HEK293T (cell line): ENCODE measurements around the gene TOMM22.

Experiments
- CTCF ChIA-PET: fragments of 350-600 bp; formaldehyde crosslinking; extraction: SDS; loops from one replicate; lab custom pipeline; 2021; ENCODE audit warnings: antibody characterized with exemption, inconsistent platforms; lab: Yijun Ruan, JAX
- POLR2A ChIA-PET: fragments of 350-600 bp; formaldehyde crosslinking; extraction: SDS; loops from one replicate; lab custom pipeline; 2020; ENCODE audit warnings: antibody characterized with exemption, inconsistent platforms; lab: Yijun Ruan, JAX
- DNase-seq: peaks from one replicate; pipeline ENCODE4 v3.0.0; 2012; ENCODE audit warnings: mixed read lengths; ENCODE audit errors: extremely low spot score
- ARNT ChIP-seq: fragments of 450-650 bp; IDR thresholded peaks from 2 replicates; pipeline ENCODE4 v1.6.1; 2017; ENCODE audit warnings: mild to moderate bottlenecking
- BHLHE40 ChIP-seq: fragments of 450-650 bp; IDR thresholded peaks from 2 replicates; pipeline ENCODE4 v1.6.1; 2016; ENCODE audit warnings: mild to moderate bottlenecking, moderate library complexity, borderline replicate concordance
- CTBP1 ChIP-seq: fragments of 450-650 bp; IDR thresholded peaks from 2 replicates; pipeline ENCODE4 v1.6.1; 2016; ENCODE audit warnings: borderline replicate concordance
- ELF4 ChIP-seq: fragments of 450-650 bp; IDR thresholded peaks from 2 replicates; pipeline ENCODE4 v1.6.1; 2017; ENCODE audit warnings: antibody characterized with exemption
- FOXA1 ChIP-seq: fragments of 450-650 bp; IDR thresholded peaks from 2 replicates; pipeline ENCODE4 v1.6.1; 2016; ENCODE audit warnings: mild to moderate bottlenecking
- FOXK2 ChIP-seq: fragments of 450-650 bp; IDR thresholded peaks from 2 replicates; pipeline ENCODE4 v1.6.1; 2016; ENCODE audit warnings: mild to moderate bottlenecking
- FOXM1 ChIP-seq: fragments of 450-650 bp; IDR thresholded peaks from 2 replicates; pipeline ENCODE4 v1.6.1; 2017; ENCODE audit warnings: mild to moderate bottlenecking, borderline replicate concordance
- HDGF ChIP-seq: fragments of 450-650 bp; IDR thresholded peaks from 2 replicates; pipeline ENCODE4 v1.6.1; 2017; ENCODE audit warnings: antibody characterized with exemption, borderline replicate concordance
- L3MBTL2 ChIP-seq: fragments of 450-650 bp; conservative IDR thresholded peaks from 2 replicates; pipeline ENCODE4 v1.6.1; 2016; ENCODE audit warnings: mild to moderate bottlenecking
- LEF1 ChIP-seq: fragments of 450-650 bp; IDR thresholded peaks from 2 replicates; pipeline ENCODE4 v1.6.1; 2017; ENCODE audit warnings: mild to moderate bottlenecking, borderline replicate concordance
- NFRKB ChIP-seq: fragments of 450-650 bp; IDR thresholded peaks from 2 replicates; pipeline ENCODE4 v1.6.1; 2016; ENCODE audit warnings: mild to moderate bottlenecking, moderate library complexity
- SP1 ChIP-seq: fragments of 450-650 bp; IDR thresholded peaks from 2 replicates; pipeline ENCODE4 v1.6.1; 2017
- SUZ12 ChIP-seq: fragments of 450-650 bp; IDR thresholded peaks from 2 replicates; pipeline ENCODE4 v1.6.1; 2016; ENCODE audit warnings: mild to moderate bottlenecking
- TARDBP ChIP-seq: fragments of 450-650 bp; IDR thresholded peaks from 2 replicates; pipeline ENCODE4 v1.6.1; 2016
- ZNF384 ChIP-seq: fragments of 450-650 bp; IDR thresholded peaks from 2 replicates; pipeline ENCODE4 v1.6.1; 2016
- TF ChIP-seq, protein P1 (sequence below): fragments of 450-650 bp; IDR thresholded peaks from 2 replicates; pipeline ENCODE4 v1.6.1; 2016

TOMM22 gene

DNA sequence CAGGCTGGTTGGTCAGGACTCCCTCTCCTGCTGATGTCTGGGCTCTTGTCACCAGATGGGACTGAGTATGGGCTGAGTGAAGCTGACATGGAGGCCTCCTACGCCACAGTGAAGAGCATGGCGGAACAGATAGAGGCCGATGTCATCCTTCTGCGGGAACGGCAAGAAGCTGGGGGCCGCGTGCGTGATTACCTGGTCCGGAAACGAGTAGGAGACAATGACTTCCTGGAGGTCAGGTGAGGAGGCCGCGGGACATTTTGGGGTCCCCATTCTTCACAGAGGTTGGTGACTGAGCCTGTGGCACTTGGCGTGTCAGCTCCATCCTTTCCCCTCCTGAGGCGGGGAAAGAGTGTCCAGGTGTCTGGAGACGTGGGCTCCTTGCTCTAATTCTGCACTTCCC is 34.1 kb downstream of the TOMM22 start:
- POLR2A ChIA-PET, result interaction anchor here (1.3 to 2.2 kb wide), 2 partner anchors 10 to 18 kb away, joined by 4 to 13 read pairs; partner anchors contain the start of gene GTPBP1
- CTCF ChIA-PET, result interaction anchor here (0.6 kb wide), 1 partner anchor 17 kb away, joined by 3 read pairs; no protein-coding TSS in a partner anchor
- no peak for DNase-seq
- no peak for TF ChIP-seq SUZ12
- TF ChIP-seq TARDBP, result no peak
- TF ChIP-seq BHLHE40, result no peak
- no peak for TF ChIP-seq FOXK2
- TF ChIP-seq HDGF, result no peak
- TF ChIP-seq, protein P1, sequence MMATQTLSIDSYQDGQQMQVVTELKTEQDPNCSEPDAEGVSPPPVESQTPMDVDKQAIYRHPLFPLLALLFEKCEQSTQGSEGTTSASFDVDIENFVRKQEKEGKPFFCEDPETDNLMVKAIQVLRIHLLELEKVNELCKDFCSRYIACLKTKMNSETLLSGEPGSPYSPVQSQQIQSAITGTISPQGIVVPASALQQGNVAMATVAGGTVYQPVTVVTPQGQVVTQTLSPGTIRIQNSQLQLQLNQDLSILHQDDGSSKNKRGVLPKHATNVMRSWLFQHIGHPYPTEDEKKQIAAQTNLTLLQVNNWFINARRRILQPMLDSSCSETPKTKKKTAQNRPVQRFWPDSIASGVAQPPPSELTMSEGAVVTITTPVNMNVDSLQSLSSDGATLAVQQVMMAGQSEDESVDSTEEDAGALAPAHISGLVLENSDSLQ, result no peak
- no peak for TF ChIP-seq LEF1
- no peak for TF ChIP-seq FOXM1

DNA sequence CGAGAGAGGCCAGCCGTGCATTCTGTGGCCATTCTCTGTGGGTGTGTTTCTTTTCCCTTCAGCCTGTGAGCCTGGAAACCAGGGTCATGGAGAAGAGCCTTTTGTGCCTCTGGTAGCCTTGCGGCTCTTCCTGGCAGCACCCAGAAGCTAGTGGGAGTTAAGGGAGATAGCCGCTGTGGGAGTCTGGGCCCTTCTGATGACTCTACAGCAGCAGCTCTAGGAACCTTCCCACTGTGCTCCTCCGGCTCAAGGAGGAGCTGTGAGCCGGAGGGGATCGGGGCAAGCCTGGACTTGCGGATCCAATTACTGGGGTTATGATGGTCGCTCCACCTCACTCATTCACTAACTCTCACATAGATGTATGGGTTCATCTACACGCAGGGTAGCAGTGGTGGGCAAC is 34.5 kb downstream of the TOMM22 start:
- TF ChIP-seq SP1, result no peak
- no peak for TF ChIP-seq ARNT
- no peak for TF ChIP-seq SUZ12
- TF ChIP-seq LEF1, result no peak
- TF ChIP-seq, protein P1, result no peak
- TF ChIP-seq FOXA1, result no peak
- no peak for TF ChIP-seq CTBP1
- TF ChIP-seq ZNF384, result no peak
- no peak for TF ChIP-seq FOXM1
- no peak for TF ChIP-seq HDGF
- no peak for TF ChIP-seq TARDBP
- TF ChIP-seq FOXK2, result no peak
- no peak for TF ChIP-seq ELF4
- TF ChIP-seq L3MBTL2, result no peak
- no peak for TF ChIP-seq BHLHE40
- no peak for TF ChIP-seq NFRKB
- DNase-seq, result no peak
- ChIA-PET CTCF (no interaction called here), POLR2A (interaction anchor here (1.3 to 2.2 kb wide), 2 partner anchors 11 to 19 kb away, joined by 4 to 13 read pairs; partner anchors contain the start of gene GTPBP1)

DNA sequence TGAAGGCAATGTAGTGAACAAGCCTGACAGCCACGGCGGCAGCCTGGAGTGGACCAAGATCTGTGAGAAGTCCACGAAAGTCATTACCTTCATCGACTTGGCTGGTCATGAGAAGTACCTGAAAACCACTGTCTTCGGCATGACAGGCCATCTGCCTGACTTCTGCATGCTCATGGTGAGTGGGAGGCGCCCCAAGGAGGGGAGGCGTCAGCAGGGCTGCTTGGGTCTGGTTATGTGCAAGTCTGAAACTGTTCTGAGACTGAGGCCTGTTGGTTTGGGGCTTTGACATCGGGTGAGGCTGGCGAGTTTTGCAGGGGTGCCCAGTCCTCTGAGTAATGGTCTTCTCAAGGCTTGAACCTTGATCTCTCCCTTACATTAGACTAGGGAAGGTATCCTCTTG is 35.1 kb downstream of the TOMM22 start:
- POLR2A ChIA-PET, result interaction anchor here (0.9 to 1.3 kb wide), 3 partner anchors 10 to 35 kb away, joined by 3 to 4 read pairs (median 3); partner anchors contain the start of gene TOMM22

DNA sequence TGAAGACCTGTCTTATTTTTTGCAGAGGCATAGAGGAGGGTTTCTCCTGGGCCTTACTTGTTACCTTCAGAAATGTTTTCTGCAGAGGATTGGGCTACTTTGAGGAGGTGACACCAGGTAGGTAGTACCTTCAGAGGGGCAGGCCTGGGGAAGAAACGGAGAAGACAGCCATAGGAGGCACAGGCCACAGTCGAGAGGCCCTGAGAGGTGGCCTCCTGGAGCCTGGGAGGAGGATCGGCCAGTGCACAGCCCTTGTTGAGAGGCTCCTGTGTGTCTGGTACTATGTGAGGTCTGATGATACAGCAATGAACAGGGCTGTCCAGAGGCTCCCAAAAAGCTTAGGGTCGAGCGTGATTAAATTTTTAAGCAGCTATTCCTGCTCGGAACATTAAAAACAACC is 35.5 kb downstream of the TOMM22 start:
- DNase-seq, result no peak
- TF ChIP-seq, protein P1, result no peak
- TF ChIP-seq FOXK2 (no peak), ZNF384 (no peak), L3MBTL2 (no peak), LEF1 (no peak), CTBP1 (no peak), TARDBP (no peak), NFRKB (no peak)
- ChIA-PET POLR2A (interaction anchor here (0.9 to 1.0 kb wide), 2 partner anchors 9 to 36 kb away, joined by 3 read pairs; partner anchors contain the start of gene TOMM22), CTCF (interaction anchor here (0.6 to 1.2 kb wide), 2 partner anchors 10 to 195 kb away, joined by 3 to 7 read pairs; no protein-coding TSS in a partner anchor)

More for the DNA sequence above, 35.1 kb downstream of the TOMM22 start:
- no peak for DNase-seq
- TF ChIP-seq ZNF384 (no peak), SUZ12 (no peak), TARDBP (no peak)
- CTCF ChIA-PET, result interaction anchor here (0.6 kb wide), 1 partner anchor 194 kb away, joined by 3 read pairs; no protein-coding TSS in a partner anchor

DNA sequence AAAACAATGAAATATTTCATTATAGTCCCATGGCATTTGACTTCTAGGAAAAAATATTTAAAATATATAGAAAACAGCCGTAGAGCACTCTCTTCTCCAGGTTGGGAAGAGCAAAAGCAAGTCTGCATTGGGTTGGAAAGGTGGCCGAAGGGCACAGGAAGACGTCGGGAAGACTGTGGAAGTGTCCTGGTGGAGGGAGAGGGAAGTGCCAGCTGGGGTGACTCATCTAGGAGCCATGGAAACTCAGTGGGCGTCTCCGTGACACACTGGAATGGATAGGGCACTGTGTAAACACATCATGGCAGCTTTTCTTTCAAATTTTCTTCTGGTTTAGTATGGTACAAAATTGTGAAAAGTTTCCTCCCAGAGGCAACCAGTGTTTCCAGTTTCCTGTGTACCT is 36.7 kb downstream of the TOMM22 start:
- CTCF ChIA-PET, result interaction anchor here (1.2 kb wide), 1 partner anchor 11 kb away, joined by 7 read pairs; no protein-coding TSS in a partner anchor
- TF ChIP-seq LEF1 (no peak), TARDBP (no peak), SP1 (no peak), BHLHE40 (no peak), L3MBTL2 (no peak), NFRKB (no peak), CTBP1 (no peak), HDGF (no peak), ARNT (no peak), ZNF384 (no peak), FOXA1 (no peak), FOXK2 (no peak), SUZ12 (no peak), ELF4 (no peak)
- DNase-seq, result peak; percentile 76
- POLR2A ChIA-PET, result no interaction called here

DNA sequence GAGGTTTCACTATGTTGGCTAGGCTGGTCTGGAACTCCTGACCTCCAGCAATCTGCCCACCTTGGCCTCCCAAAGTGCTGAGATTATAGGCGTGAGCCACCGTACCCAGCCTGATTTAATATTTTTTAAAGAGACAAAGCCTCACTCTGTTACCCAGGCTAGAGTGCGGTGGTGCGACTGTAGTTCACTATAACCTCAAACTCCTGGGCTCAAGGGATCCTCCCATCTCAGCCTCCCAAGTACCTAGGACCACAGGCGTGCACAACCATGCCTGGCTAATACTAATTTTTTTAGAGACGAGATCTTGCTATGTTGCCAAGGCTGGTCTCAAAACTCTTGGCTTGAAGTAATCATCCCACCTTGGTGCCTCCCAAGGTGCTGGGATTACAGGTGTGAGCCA is 37.4 kb downstream of the TOMM22 start:
- CTCF ChIA-PET, result no interaction called here
- TF ChIP-seq CTBP1 (no peak), SUZ12 (no peak), ELF4 (no peak), TARDBP (no peak), FOXA1 (no peak), NFRKB (no peak), BHLHE40 (no peak), SP1 (no peak), HDGF (no peak), FOXM1 (no peak), LEF1 (no peak), ARNT (no peak), FOXK2 (no peak), ZNF384 (no peak)
- TF ChIP-seq, protein P1, result no peak
- no peak for DNase-seq
- POLR2A ChIA-PET, result interaction anchor here (1.0 to 1.7 kb wide), 2 partner anchors 11 to 12 kb away, joined by 3 to 5 read pairs; no protein-coding TSS in a partner anchor
